Natural killer cell (primary cell): ENCODE results near the gene ANTXRL. TPM values are rescaled to one million over a fixed set of nuclear protein-coding genes. Genes with fewer than 3 reads are reported as not detected.

Experiments used
- ATAC-seq, 3 donors: fragments of 150-1000 bp in 2 of 3; fragments of 200-7000 bp in 1 of 3; cut with Tn5 transposase; 1 replicate in 1 of 3; 2 replicates in 2 of 3; pipeline ENCODE4 v1.10.0; 2021; ENCODE audit warnings: mild to moderate bottlenecking in 2 of 3, moderate library complexity in 2 of 3
- DNase-seq, 2 donors: peaks; one replicate each; pipeline versions ENCODE4 v3.0.0 to v3.0.0-alpha.2; 2013 to 2021; ENCODE audit warnings: mixed read lengths in 1 of 2
- H3K27ac ChIP-seq: one replicate; pipeline ENCODE4 v1.5.1; 2013; ENCODE audit warnings: mild to moderate bottlenecking, low read length
- H3K27me3 ChIP-seq: one replicate; pipeline ENCODE4 v1.6.1; 2013; ENCODE audit warnings: low read length; ENCODE audit not compliant: control insufficient read depth, insufficient read depth
- H3K36me3 ChIP-seq: one replicate; pipeline ENCODE4 v1.6.1; 2013; ENCODE audit warnings: low read length; ENCODE audit not compliant: control insufficient read depth, insufficient read depth
- H3K4me1 ChIP-seq: one replicate; pipeline ENCODE4 v1.6.1; 2013; ENCODE audit warnings: low read length; ENCODE audit not compliant: control insufficient read depth, insufficient read depth
- H3K4me3 ChIP-seq: one replicate; pipeline ENCODE4 v1.5.1; 2013; ENCODE audit warnings: low read length
- H3K9me3 ChIP-seq: one replicate; pipeline ENCODE4 v1.6.1; 2013; ENCODE audit warnings: low read length; ENCODE audit not compliant: control insufficient read depth, insufficient read depth
- H3K27ac Mint-ChIP-seq, 2 donors: one replicate each; pipeline ENCODE4 v1.8.0; 2022; ENCODE audit warnings: mild to moderate bottlenecking in 2 of 2, mixed read lengths in 2 of 2, moderate library complexity in 1 of 2
- H3K27me3 Mint-ChIP-seq, 2 donors: one replicate each; pipeline ENCODE4 v1.8.0; 2022; ENCODE audit warnings: low read depth in 2 of 2, mixed read lengths in 2 of 2
- H3K36me3 Mint-ChIP-seq: one replicate; pipeline ENCODE4 v1.8.0; 2022; ENCODE audit warnings: mixed read lengths
- H3K4me1 Mint-ChIP-seq, 2 donors: one replicate each; pipeline ENCODE4 v1.8.0; 2022; ENCODE audit warnings: mixed read lengths in 2 of 2
- H3K4me3 Mint-ChIP-seq: one replicate; pipeline ENCODE4 v1.8.0; 2022; ENCODE audit warnings: mild to moderate bottlenecking, moderate library complexity, mixed read lengths
- H3K9me3 Mint-ChIP-seq, 2 donors: one replicate each; pipeline ENCODE4 v1.8.0; 2022; ENCODE audit warnings: mixed read lengths in 2 of 2
- CTCF ChIP-seq: fragments of 200-600 bp; IDR thresholded peaks from one replicate; pipeline ENCODE4 v1.8.0; 2022; ENCODE audit warnings: antibody characterized with exemption
- WGBS: methylation state at CpG from one replicate; pipeline ENCODE4 v1.1.7; 2013; ENCODE audit warnings: missing lambda C conversion rate; ENCODE audit not compliant: insufficient coverage; 5-methylcytosine and 5-hydroxymethylcytosine counted together
- intact Hi-C: fragments of 100-400 bp; cut with micrococcal nuclease; formaldehyde crosslinking; loops from one replicate; pipeline ENCODE4 v1.14.2; 2022
- total RNA-seq, 4 donors: library from RNA; stranded (reverse); fragments of 120-200 nt in 1 of 4; gene quantifications; one replicate each; pipeline versions ENCODE4 v1.2.3 to v1.2.4, GENCODE V29; 2013 to 2022

ANTXRL gene
- total RNA-seq, 3 donors from 2014 or later (not counting 1 experiment from before 2014, with no cell fraction given), result not detected

GRCh38 chr10:46289209-46289810 is 2.5 kb downstream of the ANTXRL start:
- no peak for DNase-seq
- peaks cover 14 to 23% of the 10 kb centered on the region in 2 donors for H3K27me3 Mint-ChIP-seq
- peaks cover 3% of the 10 kb centered on the region for H3K4me1 ChIP-seq
- no peak for TF ChIP-seq CTCF
- no peaks in the 10 kb centered on the region for H3K36me3 Mint-ChIP-seq
- WGBS, result 94% methylated on average over 6 of the region's 7 CpGs
- H3K4me3 Mint-ChIP-seq, result no peak overlapping the region
- H3K9me3 ChIP-seq, result no peaks in the 10 kb centered on the region
- peaks cover 2% of the 10 kb centered on the region for H3K27me3 ChIP-seq
- intact Hi-C loops, result no loop called here
- H3K9me3 Mint-ChIP-seq, result no peaks in the 10 kb centered on the region
- no peak overlapping the region for H3K27ac ChIP-seq
- peaks cover 0 to under 1% of the 10 kb centered on the region in 2 donors for H3K4me1 Mint-ChIP-seq
- H3K27ac Mint-ChIP-seq, result no peak overlapping the region
- ATAC-seq, result no peak
- no peaks in the 10 kb centered on the region for H3K36me3 ChIP-seq
- no peak overlapping the region for H3K4me3 ChIP-seq

GRCh38 chr10:46290101-46290886 is 3.5 kb downstream of the ANTXRL start:
- Mint-ChIP-seq H3K27ac (no peak overlapping the region), H3K9me3 (no peaks in the 10 kb centered on the region)

GRCh38 chr10:46291817-46292572 is 5.2 kb downstream of the ANTXRL start:
- Histone ChIP-seq H3K36me3 (no peaks in the 10 kb centered on the region), H3K27ac (no peak overlapping the region), H3K4me3 (no peak overlapping the region), H3K27me3 (no peaks in the 10 kb centered on the region), H3K4me1 (no peaks in the 10 kb centered on the region), H3K9me3 (no peaks in the 10 kb centered on the region)
- Mint-ChIP-seq H3K36me3 (no peaks in the 10 kb centered on the region), H3K27ac (no peak overlapping the region), H3K4me3 (no peak overlapping the region), H3K4me1 (no peaks in the 10 kb centered on the region), H3K9me3 (no peaks in the 10 kb centered on the region), H3K27me3 (peaks cover 14 to 15% of the 10 kb centered on the region in 2 donors)
- ATAC-seq, result no peak
- no peak for DNase-seq
- WGBS, result 87% methylated on average over 10 of the region's 10 CpGs
- no peak for TF ChIP-seq CTCF
- intact Hi-C loops, result no loop called here

More at GRCh38 chr10:46290101-46290886, 3.5 kb downstream of the ANTXRL start:
- Mint-ChIP-seq H3K4me3 (no peak overlapping the region), H3K4me1 (no peaks in the 10 kb centered on the region), H3K36me3 (no peaks in the 10 kb centered on the region), H3K27me3 (peaks cover 14 to 20% of the 10 kb centered on the region in 2 donors)
- no peaks in the 10 kb centered on the region for H3K4me1 ChIP-seq
- peaks cover 1% of the 10 kb centered on the region for H3K27me3 ChIP-seq
- H3K4me3 ChIP-seq, result no peak overlapping the region
- intact Hi-C loops, result no loop called here
- DNase-seq (no peak), ATAC-seq (no peak)
- H3K36me3 ChIP-seq, result no peaks in the 10 kb centered on the region
- TF ChIP-seq CTCF, result no peak
- 93% methylated on average over 14 of the region's 15 CpGs for WGBS
- H3K9me3 ChIP-seq, result no peaks in the 10 kb centered on the region
- no peak overlapping the region for H3K27ac ChIP-seq
